ENCODE measurements around the gene RGS18.

DNA sequence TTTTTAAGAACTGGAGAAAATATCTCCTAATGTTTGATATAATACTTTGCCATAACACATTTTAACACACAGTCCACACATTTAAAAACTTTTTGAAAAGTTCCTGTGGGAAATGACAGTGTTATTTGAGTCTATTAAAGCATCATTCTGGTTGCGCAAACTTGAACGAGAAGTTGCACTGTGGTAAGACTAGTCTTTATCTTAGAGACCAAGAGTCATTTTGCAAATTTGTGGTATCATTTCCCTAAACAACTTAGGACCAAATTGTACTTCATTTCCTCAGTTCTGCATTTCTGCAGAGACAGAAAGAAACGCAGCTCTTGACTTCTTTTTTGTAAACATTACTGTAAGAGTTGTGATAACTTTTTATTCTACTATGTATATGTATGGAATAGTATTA is at the start of gene RGS18:
- TF ChIP-seq TAF1 (IDR thresholded peaks at IDR 0.05; ENCODE audit: low read depth) = no peak
- no peak for TF ChIP-seq TCF12 (IDR thresholded peaks at IDR 0.05; ENCODE audit: low read depth)
- TF ChIP-seq, protein P1, sequence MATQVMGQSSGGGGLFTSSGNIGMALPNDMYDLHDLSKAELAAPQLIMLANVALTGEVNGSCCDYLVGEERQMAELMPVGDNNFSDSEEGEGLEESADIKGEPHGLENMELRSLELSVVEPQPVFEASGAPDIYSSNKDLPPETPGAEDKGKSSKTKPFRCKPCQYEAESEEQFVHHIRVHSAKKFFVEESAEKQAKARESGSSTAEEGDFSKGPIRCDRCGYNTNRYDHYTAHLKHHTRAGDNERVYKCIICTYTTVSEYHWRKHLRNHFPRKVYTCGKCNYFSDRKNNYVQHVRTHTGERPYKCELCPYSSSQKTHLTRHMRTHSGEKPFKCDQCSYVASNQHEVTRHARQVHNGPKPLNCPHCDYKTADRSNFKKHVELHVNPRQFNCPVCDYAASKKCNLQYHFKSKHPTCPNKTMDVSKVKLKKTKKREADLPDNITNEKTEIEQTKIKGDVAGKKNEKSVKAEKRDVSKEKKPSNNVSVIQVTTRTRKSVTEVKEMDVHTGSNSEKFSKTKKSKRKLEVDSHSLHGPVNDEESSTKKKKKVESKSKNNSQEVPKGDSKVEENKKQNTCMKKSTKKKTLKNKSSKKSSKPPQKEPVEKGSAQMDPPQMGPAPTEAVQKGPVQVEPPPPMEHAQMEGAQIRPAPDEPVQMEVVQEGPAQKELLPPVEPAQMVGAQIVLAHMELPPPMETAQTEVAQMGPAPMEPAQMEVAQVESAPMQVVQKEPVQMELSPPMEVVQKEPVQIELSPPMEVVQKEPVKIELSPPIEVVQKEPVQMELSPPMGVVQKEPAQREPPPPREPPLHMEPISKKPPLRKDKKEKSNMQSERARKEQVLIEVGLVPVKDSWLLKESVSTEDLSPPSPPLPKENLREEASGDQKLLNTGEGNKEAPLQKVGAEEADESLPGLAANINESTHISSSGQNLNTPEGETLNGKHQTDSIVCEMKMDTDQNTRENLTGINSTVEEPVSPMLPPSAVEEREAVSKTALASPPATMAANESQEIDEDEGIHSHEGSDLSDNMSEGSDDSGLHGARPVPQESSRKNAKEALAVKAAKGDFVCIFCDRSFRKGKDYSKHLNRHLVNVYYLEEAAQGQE (IDR thresholded peaks at IDR 0.05; ENCODE audit: low read depth) = no peak
